ENCODE measurements around the gene KRT26.
"Not testable (repeated sequence)": the region's sequence is repeated elsewhere in the genome, so short reads cannot be mapped to it uniquely, and the experiment has no call there.

The KRT26 gene

DNA sequence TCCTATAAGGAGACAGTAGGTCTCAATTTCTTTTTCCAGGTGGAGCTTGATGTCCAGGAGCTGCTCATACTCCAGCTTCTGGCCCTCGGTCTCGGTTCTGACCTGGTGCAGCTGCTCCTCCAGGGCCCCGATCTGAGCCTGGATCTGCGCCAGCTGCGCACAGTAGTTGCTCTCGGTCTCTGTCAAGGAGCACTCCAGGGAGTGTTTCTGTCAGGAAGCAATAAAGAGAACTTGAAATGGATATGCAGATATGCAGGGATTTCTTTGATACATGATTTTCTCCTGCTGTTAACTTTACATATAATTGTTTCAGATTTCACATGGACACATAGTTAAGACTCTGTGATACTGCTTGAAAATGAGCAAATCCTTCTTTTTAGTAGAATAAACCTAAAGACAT, 21.6 kb downstream of the KRT26 start:
- Histone ChIP-seq H3K4me1 (ENCODE audit: control insufficient read depth, insufficient read depth, low read length) (no peaks in the 10 kb centered on the region), H3K36me3 (ENCODE audit: control insufficient read depth in 2 of 2, insufficient read depth in 1 of 2, low read length in 2 of 2) (no peaks in the 10 kb centered on the region), H3K4me3 (ENCODE audit: low read depth, low read length) (no peak overlapping the region), H3K27ac (ENCODE audit: extremely low read depth, low read depth, low read length) (no peak overlapping the region), H3K9me3 (ENCODE audit: control insufficient read depth, insufficient read depth, low read depth, low read length) (no peaks in the 10 kb centered on the region)
- CTCF ChIA-PET, result interaction anchor here (0.6 to 1.0 kb wide), 2 partner anchors 23 to 898 kb away, joined by 3 to 4 read pairs; no protein-coding TSS in a partner anchor
- POLR2A ChIA-PET, result no interaction called here
- TF ChIP-seq ZFP3 (tag by site-specific recombination; IDR thresholded peaks at IDR 0.05; ENCODE audit: low read depth), result no peak
- TF ChIP-seq ZNF146 (tag by site-specific recombination; IDR thresholded peaks at IDR 0.05), result no peak
- TF ChIP-seq, protein P1, sequence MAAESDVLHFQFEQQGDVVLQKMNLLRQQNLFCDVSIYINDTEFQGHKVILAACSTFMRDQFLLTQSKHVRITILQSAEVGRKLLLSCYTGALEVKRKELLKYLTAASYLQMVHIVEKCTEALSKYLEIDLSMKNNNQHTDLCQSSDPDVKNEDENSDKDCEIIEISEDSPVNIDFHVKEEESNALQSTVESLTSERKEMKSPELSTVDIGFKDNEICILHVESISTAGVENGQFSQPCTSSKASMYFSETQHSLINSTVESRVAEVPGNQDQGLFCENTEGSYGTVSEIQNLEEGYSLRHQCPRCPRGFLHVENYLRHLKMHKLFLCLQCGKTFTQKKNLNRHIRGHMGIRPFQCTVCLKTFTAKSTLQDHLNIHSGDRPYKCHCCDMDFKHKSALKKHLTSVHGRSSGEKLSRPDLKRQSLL (tag by site-specific recombination; IDR thresholded peaks at IDR 0.05), result no peak
- no peak for TF ChIP-seq ZBTB7A (tag by site-specific recombination; IDR thresholded peaks at IDR 0.05; ENCODE audit: low read depth)
- no peak for TF ChIP-seq ZNF2 (tag by site-specific recombination; IDR thresholded peaks at IDR 0.05)
- TF ChIP-seq ZEB2 (tag by site-specific recombination; IDR thresholded peaks at IDR 0.05), result no peak
- TF ChIP-seq ZNF112 (tag by site-specific recombination; IDR thresholded peaks at IDR 0.05), result no peak
- no peak for TF ChIP-seq ZNF248 (tag by site-specific recombination; IDR thresholded peaks at IDR 0.05)
- no peak for TF ChIP-seq YY2 (tag by site-specific recombination; IDR thresholded peaks at IDR 0.05)
- TF ChIP-seq KLF17 (tag by site-specific recombination; IDR thresholded peaks at IDR 0.05), result no peak
- TF ChIP-seq, protein P2, sequence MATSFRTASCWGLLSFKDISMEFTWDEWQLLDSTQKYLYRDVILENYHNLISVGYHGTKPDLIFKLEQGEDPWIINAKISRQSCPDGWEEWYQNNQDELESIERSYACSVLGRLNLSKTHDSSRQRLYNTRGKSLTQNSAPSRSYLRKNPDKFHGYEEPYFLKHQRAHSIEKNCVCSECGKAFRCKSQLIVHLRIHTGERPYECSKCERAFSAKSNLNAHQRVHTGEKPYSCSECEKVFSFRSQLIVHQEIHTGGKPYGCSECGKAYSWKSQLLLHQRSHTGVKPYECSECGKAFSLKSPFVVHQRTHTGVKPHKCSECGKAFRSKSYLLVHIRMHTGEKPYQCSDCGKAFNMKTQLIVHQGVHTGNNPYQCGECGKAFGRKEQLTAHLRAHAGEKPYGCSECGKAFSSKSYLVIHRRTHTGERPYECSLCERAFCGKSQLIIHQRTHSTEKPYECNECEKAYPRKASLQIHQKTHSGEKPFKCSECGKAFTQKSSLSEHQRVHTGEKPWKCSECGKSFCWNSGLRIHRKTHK (tag by site-specific recombination; IDR thresholded peaks at IDR 0.05), result no peak
- no peak for TF ChIP-seq ZNF426 (tag by site-specific recombination; IDR thresholded peaks at IDR 0.05)
- no peak for TF ChIP-seq ZBTB49 (tag by site-specific recombination; IDR thresholded peaks at IDR 0.05; ENCODE audit: low read depth)
- no peak for TF ChIP-seq MEIS1 (CRISPR knock-in tag; IDR thresholded peaks at IDR 0.05; ENCODE audit: borderline replicate concordance)
- TF ChIP-seq ZNF18 (tag by site-specific recombination; IDR thresholded peaks at IDR 0.05), result no peak
- TF ChIP-seq, protein P3, sequence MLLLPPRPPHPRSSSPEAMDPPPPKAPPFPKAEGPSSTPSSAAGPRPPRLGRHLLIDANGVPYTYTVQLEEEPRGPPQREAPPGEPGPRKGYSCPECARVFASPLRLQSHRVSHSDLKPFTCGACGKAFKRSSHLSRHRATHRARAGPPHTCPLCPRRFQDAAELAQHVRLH (tag by site-specific recombination; IDR thresholded peaks at IDR 0.05), result no peak
- no peak for TF ChIP-seq ZNF311 (tag by site-specific recombination; IDR thresholded peaks at IDR 0.05; ENCODE audit: borderline replicate concordance)
- no peak for TF ChIP-seq ZFP37 (tag by site-specific recombination; IDR thresholded peaks at IDR 0.05)

- CTCF ChIA-PET; POLR2A ChIA-PET; H3K27ac ChIP-seq (ENCODE audit: extremely low read depth, low read depth, low read length); H3K36me3 ChIP-seq (ENCODE audit: control insufficient read depth in 2 of 2, insufficient read depth in 1 of 2, low read length in 2 of 2); H3K4me1 ChIP-seq (ENCODE audit: control insufficient read depth, insufficient read depth, low read length); H3K4me3 ChIP-seq (ENCODE audit: low read depth, low read length); H3K9me3 ChIP-seq (ENCODE audit: control insufficient read depth, insufficient read depth, low read depth, low read length): not testable (repeated sequence)
- TF ChIP-seq, protein P4, sequence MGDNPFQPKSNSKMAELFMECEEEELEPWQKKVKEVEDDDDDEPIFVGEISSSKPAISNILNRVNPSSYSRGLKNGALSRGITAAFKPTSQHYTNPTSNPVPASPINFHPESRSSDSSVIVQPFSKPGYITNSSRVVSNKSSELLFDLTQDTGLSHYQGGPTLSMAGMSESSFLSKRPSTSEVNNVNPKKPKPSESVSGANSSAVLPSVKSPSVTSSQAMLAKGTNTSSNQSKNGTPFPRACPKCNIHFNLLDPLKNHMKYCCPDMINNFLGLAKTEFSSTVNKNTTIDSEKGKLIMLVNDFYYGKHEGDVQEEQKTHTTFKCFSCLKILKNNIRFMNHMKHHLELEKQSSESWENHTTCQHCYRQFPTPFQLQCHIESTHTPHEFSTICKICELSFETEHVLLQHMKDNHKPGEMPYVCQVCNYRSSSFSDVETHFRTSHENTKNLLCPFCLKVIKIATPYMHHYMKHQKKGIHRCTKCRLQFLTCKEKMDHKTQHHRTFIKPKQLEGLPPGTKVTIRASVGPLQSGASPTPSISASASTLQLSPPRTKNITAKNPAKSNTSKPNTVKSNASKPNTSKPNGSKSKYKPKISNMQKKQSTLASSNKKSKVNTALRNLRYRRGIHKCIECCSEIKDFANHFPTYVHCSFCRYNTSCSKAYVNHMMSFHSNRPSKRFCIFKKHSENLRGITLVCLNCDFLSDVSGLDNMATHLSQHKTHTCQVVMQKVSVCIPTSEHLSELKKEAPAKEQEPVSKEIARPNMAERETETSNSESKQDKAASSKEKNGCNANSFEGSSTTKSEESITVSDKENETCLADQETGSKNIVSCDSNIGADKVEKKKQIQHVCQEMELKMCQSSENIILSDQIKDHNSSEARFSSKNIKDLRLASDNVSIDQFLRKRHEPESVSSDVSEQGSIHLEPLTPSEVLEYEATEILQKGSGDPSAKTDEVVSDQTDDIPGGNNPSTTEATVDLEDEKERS (tag by site-specific recombination; IDR thresholded peaks at IDR 0.05), result peak; percentile 83
- TF ChIP-seq ZNF146 (tag by site-specific recombination; IDR thresholded peaks at IDR 0.05), result peak; percentile 99
Observed at GRCh38 chr17:40748666-40749065, 23.3 kb downstream of the KRT26 start.

All from HEK293 (cell line).